NCI-H82 treated with DMSO at 0.1 percent for 48 hours (cell line): Measurements from ENCODE around the gene WDR93.
"Not testable (repeated sequence)": the region's sequence is repeated elsewhere in the genome, so short reads cannot be mapped to it uniquely, and the experiment has no call there.

Experiments used
- DNase-seq: peaks from one replicate; lab custom pipeline; 2025; ENCODE audit not compliant: unreplicated experiment; lab: John Stamatoyannopoulos, UW

WDR93 gene

DNA sequence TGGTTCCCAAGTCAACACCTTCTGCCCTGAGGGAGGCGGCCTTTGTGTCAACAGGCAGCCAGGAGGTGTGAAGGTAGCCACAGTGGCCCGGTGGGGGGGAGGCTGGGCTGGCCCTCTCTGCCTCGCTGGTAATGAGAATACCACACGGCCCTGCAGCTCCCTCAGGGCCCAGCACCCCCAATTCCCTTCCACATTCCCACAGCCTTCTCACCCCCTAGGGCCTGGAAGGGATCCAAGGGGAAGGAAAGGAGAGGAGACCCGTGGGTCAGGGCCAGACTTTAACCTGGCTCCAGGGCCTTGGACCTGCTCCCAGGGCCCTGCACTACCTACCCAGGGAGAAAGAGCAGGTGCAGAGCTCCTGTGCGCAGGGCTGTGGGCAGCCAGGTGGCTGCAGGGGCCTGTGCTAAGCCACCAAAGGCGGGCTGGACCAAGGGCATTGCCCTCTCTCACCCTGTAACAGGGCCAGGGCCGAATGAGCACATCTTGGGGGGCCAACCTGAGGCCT lies 76.9 kb downstream of the WDR93 start:
- no peak for DNase-seq

DNA sequence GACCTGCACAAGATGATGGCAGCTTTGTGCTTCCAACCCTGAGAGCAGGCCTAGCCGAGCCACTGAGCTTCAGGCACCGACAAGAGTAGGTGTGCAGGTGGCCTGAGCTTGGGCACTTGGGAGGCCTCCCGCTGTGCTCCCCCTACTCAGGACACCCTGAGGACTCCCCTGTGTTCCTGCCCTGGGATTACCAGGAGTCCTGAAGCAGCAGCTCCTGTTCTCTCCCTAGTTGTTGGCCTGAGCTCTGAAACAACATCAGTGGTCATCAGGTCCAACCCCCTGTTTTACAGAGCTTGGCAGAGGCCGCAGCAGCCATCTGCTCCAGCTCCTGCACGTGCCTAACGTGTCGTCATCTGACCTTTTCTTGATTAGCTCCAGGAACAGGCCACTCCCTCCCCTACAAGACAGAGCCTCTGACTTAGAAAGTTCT lies 77.5 kb downstream of the WDR93 start:
- DNase-seq: no peak

DNA sequence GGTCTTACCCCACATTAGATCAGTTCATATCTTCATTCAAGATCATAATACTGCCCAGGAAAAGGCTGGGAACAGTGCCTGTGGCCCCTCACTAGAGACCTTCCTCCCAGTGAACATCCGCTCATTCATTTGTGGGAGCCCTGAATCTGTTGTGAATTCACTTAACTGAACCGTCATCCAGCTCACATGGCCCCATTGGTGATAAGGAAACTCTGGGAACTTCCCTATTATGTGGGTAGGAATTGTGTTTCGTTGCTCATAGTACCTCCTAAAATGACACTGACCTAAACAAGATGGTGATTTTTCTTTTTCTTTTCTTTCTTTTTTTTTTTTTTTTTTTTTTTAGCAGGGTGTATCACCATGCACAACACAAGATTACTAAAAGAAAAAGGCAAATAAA lies 78.8 kb downstream of the WDR93 start:
- DNase-seq: no peak

DNA sequence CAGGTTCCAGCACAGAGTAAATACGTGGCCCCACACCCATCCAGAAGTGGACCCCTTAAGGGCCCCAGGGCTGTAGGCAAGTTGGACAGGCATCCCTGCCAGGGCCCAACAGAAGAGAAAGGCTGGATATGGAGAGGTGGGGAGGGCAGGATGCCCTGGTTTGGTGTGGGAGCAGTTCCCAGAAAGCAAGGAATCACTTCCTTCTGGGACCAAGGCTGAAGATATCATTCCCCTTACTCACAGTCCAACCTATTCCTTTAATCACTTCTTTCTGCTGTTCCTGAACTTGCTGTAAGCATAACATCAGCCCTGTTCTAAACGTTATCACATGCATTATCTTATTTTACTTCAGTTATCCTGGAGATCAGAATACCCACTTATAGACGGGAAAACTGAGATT lies 79.4 kb downstream of the WDR93 start:
- DNase-seq: no peak

DNA sequence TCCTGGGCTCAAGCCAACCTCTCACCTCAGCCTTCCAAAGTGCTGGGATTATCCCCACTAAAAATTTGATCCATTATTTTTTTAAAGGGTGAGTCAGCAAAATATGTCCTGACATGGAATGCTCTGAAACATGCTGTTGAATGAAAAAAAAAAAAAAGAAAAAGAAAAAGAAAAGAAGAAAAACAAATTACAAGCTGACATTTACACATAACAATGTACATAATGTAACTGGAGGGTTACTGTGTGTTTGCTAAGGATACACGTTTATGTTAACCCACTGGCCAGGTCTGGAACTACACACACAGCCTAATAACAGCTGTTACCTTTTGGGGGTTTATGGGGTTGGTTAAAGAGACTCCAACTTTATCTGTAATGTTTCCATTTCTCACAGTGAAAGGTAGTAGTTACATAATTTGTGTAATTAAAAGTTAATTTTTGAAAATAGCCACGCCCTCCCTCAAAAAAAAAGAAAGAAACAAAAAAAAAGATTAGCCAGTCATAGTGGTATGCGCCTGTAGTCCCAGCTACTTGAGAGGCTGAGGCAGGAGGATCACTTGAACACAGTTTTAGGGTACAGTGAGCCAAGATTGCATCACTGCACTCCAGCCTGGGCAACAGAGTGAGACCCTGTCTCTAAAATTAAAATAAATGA lies 82.4 kb downstream of the WDR93 start:
- no peak for DNase-seq

DNA sequence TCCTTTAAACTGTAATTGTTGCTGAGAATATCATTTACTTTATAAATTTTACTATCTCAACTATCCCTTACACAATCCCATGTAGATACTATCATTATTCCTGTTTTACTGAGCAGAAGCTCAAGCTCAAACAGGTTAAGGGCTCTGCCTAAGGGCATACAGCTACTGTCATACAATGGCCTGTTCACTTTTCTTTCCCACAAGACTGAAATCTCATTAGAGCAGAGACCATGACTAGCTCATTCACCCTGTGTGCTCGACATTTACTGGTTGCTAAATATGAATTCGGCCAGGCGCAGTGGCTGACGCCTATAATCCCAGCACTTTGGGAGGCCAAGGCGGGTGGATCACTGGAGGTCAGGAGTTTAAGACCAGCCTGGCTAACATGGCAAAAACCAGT lies 83.9 kb downstream of the WDR93 start:
- DNase-seq: no peak

DNA sequence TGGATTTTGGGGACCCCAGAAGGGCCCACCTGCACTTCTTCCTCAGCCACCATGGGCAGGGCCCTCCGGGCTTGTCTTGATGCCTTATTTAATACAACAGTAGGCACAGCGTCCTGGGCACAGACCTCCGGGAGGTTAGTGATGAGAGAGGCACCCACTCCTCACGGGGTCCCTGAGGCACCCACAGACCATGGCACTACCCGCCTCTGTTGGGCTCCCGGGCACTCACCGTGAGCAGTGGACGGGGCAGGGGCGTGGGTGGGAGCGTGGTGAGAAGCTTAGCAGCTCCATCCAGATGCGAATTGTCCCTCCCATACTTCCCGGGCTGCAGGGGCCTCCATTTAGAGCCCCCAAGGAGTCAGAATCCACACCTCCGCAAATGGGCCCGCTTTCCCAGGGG lies 85.2 kb downstream of the WDR93 start:
- no peak for DNase-seq

DNA sequence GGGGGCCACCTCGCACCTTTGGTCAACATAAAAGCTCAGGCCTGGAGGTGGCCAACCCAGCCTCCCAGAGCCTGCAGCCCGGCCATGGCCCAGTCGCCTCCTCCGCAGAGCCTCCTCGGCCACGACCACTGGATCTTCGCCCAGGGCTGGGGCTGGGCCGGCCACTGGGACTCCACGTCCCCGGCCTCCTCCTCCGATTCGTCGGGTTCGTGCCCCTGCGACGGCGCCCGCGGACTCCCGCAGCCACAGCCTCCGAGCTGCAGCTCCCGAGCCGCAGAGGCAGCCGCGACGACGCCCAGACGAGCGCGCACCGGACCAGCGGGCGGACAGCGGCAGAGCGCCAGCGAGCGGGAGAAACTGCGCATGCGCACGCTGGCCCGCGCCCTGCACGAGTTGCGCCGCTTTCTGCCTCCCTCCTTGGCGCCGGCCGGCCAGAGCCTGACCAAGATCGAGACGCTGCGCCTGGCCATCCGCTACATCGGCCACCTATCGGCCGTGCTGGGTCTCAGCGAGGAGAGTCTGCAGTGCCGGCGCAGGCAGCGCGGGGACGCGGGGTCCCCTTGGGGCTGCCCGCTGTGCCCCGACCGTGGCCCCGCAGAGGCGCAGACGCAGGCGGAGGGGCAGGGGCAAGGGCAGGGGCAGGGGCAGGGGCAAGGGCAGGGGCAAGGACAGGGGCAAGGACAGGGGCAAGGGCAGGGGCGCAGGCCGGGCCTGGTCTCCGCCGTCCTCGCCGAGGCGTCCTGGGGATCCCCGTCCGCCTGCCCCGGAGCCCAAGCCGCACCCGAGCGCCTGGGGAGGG lies 85.9 kb downstream of the WDR93 start, which contains the start of gene MESP2:
Gene MESP2 (plus strand): TSS at position 59 of the 799 bp plus-strand sequence. CDS start 26 bp downstream, at position 85.
- DNase-seq: no peak

DNA sequence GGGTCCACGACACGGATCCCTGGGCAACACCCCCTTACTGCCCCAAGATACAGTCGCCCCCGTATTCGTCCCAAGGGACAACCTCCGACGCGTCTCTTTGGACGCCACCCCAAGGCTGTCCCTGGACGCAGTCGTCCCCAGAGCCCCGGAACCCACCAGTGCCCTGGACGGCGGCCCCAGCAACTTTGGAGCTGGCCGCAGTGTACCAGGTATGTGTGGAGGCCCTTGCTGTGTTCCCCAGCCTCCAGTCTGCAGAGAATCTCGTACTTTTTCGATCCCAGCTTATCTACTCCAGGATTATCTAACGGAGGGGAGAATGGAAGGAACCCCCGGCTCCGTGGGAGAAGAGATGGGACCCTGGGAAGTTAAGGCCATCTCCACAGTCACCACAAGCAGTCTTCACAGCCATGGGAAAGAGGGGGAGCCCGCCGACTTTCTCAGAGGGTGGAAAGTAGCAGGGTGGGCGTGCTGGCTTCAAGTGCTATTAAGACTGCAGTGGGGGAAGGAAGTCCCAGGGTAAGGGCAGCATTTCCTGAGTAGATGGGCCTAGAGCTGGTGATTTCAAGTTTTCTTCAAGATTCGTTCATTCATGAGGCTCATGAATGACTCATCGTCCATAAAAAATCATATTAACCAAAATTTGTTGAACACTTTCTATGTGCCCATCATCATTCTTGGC lies 86.6 kb downstream of the WDR93 start:
- DNase-seq: no peak

DNA sequence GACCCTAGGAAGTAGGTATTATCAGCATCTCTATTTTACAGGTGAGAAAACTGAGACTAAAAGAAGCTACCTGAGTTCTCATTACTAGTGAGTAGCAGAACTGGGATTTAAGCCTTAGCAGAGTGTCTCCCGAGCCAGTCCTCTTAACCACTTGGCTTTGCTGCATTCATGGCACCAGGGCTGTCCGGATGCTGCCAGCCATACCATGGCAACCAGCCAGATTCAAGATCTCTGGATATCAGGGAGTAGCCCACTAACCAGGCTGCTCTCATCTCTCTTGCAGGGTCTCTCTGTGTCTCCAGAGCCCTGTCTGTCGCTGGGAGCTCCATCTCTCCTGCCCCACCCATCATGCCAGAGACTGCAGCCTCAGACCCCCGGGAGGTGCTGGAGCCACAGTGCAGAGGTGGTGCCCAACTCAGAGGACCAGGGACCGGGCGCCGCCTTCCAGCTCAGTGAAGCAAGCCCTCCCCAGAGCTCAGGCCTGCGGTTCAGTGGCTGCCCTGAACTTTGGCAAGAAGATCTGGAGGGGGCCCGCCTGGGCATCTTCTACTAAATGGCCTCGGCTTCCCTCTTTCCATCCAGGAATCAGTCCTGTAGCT lies 87.3 kb downstream of the WDR93 start:
- no peak for DNase-seq

DNA sequence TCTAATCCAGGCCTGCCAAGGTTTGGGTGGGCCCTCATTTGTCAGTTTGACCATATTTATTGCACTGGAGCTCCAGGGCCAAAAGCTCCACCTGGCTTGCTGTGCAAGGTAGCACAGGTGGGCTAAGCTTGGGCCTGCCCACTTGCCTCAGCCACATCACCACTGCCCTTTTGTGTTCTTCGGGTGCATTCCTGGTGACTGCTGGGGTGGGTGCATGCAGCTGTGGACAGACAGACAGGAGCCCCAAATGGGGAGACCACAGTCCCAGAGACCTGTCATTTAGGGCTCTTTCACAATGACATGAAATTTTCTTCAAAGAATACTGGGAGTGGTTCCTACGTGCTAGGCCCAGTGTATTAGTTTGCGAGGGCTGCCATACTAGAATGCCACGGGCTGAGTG lies 88.2 kb downstream of the WDR93 start:
- DNase-seq: no peak

DNA sequence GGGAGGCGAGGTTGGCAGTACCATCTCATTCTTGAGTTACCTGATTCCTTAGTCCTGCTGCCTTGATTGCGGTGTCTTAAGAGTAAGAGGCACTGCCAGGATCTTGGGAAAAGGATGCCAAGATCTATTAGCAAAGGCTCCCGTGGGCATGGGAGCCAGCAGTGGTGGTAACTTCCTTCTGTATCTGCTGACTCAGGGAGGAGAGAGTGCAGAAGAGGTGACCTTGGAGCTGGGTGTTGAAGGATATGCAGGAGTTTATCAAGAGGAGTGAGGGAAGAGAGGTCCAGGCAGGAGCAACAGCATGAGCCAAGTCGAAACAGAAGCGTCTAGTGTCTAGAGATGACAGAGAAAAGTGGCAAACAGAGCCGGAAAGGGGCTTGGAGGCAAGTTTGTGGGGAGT lies 90.0 kb downstream of the WDR93 start:
- no peak for DNase-seq

DNA sequence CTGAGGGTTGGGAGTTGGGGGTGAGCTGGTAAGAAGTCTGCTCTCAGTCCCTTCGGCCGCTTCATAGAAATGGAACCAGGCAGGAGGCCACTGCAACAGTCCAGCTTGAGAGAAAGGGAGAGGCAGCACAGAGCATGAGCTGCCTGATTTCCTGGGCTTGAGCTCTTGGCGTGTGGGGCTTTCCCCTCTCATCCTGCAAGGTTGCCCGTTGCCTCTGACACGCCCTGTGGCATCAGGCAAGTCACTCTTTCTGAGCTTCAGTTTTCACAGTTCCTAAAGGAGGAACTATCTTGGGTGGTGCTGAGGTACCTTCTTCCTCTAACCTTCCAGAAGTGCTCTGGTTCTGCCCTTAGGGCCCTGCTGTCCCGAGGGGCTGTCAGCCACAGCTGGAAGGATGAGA lies 90.4 kb downstream of the WDR93 start:
- DNase-seq: no peak

DNA sequence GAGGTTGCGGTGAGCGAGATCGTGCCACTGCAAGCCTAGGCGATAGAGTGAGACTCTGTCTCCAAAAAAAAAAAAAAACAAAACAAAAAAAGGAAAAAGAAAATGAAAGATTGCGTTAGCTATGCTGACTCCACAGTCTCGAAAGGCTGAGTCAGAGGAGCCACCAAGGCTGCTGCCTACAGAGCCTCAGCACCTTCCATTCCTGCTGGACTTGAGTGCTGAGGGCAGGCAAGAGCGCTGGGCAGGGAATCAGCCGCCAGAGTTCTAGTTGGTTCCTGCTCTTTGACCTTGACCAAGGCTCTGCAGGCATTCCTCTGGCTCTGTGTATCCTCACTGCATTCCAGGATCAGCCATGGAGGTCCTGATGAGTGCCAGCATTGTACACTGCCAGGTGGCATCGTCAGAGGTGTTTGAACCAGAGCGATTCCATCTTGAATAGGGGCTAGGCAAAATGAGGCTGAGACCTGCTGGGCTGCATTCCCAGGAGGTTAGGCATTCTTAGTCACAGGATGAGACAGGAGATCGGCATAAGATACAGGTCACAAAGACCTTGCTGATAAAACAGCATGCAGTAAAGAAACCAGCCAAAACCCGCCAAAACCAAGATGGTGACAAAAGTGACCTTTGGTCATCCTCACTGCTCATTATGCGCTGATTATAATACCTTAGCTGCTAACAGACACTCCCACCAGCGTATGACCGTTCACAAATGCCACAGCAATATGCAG lies 91.4 kb downstream of the WDR93 start:
- DNase-seq: no peak

DNA sequence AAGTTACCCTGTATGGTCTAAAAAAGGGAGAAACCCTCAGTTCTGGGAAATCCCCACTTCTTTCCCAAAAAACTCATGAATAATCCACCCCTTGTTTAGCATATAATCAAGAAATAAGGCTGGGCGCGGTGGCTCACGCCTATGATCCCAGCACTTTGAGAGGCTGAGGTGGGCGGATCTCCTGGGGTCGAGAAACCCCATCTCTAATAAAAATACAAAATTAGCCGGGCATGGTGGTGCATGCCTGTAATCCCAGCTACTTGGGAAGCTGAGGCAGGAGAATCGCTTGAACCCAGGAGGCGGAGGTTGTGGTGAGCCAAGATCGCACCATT lies 92.0 kb downstream of the WDR93 start:
- DNase-seq: not testable (repeated sequence)

DNA sequence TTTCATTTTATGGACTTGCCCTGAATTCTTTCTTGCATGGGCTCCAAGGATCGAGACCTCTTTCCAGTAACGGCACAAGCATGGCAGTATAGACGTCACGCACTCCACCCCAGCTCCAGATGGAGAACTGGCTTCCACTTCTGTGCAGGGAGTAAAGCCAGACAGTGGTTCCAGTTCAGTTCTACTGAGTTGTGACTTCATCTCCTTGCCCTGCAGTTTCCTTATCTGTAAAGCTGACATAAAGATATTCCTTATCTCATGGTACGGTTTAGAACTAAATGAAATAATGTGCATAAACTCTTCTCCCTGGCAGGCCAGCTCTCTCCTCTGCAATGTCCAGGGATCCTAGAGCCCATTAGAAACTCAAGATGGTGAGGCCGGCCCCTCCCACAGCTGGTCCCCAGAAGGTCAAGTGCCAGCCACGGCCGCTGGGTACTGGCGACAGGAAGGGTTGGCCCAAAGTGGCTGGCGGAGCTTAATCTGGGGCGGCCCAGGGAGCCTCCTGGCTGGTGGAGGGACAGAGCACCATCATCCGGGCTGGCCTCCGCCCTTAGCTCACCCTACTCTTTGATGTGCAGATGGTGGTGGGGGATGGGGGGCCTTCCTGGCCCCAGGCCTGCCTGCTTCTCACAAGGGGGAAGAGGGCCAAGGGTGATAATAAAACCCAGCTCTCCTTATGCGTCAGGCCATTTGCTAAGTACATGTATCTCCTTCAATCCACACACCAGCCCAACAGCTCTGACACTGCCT lies 92.7 kb downstream of the WDR93 start:
- DNase-seq: peak; percentile 34

DNA sequence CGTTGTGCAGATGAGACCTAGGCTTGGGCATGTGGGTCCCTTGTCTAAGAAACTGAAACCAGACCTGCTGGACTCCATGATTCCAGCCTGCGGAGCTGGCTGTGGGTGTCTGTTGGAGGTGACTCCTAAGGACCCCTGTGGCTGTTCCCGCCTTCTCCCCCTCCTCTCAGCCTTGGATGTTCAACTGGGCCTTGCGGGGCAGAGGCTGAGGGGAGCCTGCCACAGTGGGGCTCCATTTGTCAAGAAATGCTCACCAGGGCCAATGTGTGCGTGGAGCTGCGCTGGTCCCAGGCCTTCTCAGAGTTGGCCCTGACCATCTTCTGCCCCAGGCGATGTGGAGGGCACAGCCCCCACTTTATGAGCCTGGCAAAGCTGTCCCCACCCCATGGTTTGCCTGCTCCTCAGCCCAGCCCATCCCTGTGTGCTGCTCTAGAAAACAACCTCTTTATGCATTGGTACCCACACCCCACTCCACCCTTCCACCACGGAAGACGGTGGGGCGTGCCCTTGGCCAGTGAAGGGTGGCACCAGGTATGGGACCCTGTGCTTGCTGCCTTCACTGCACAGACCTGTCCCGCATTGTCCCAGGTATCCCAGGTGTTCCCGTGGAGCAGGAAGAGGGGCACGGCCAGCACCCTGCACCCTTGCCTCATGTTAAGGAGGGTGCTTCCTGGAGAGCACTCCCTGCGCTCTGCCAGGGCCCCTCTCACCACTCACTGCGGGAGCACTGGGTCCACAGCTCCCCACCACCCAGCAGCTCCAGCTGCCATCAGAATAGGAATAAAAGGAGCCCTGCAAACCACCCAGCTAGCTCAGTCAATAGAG lies 93.5 kb downstream of the WDR93 start:
- DNase-seq: no peak

DNA sequence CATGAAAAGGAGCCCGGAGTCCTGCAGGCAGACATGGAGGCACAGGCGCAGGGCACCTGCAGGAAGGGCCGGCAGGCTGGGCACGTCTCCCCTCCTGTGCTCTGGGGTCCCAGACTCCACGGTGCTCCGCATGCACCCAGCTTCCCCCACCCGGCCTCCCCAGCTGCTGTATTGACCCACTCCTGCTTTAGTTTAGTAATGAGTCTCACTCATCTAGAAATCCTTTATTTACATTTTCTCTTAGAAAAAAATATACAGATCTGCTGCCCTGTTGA lies 94.0 kb downstream of the WDR93 start:
- DNase-seq: no peak

DNA sequence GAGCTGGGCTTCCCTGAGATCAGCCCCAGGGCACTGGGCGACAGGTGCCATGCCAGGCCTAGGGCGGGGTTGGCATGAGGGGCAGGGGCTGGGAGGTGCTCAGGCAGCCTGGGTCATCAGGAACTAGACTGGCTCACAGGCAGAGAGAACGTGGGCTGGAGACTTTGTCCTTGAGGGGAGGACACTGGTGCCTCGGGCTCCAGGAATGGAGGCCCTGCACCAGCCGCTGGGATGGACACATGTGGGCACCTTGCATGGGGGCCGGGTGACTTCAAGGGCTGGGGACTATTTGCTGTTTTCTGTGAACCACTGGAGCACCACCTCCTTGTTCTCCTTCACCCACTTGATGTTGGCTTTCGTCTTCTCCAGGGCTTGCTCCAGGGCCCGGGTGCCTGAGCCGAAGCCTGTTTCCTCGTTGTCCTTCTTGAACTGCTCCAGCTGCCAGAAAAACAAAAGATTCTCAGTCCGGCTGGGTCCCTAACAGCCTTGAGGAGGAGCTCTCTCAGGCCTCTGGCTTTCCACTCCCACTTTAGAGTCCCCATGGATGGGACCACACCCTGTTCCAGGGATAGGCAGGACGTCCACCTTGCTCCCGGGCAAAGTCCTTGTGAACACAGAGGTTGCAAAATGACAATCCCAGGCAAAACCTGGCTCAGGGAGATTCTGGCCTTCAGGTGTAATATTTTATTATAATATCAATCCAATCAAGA lies 94.6 kb downstream of the WDR93 start:
- no peak for DNase-seq
